Measurements from ENCODE around the gene RAB6A. TPM values are rescaled to one million over a fixed set of nuclear protein-coding genes. Genes with fewer than 3 reads are reported as not detected.

Gene RAB6A
- total and polyA plus RNA-seq, 10 of the 15 experiments (the other 5 are each of a cell fraction or from before 2014, with no cell fraction given), result 9.8 to 107 (median 34.1) TPM

DNA sequence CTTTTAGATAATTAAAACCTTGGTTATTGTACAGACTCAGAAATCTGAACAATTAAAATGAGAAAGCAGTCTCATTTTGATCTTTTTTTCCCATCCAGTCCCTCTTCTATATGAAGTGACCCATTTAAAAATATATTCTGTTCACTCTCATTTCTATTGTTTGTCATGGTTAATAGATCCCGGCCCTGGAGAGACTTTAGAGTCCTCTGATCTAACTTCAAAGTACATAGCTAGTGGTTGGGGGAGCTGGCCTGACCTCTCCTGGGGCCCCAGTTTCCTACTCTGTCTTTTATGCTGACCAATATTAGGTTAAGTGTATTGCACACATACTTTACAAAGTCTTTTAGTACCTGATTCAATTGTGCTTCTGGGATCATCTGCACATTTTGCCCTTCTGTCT, 40.3 kb upstream of the RAB6A start:
- no peak overlapping the region for H3K9ac ChIP-seq (ENCODE audit: control insufficient read depth, insufficient read depth, low read length)
- no peak overlapping the region for H3K4me2 ChIP-seq (ENCODE audit: control insufficient read depth, insufficient read depth)
- no peaks in the 10 kb centered on the region for H3K79me2 ChIP-seq (ENCODE audit: control insufficient read depth, insufficient read depth, low read length)
- H2AFZ ChIP-seq (ENCODE audit: control insufficient read depth, low read depth, low read length), result no peak overlapping the region
- ATAC-seq (no peak), DNase-seq (ENCODE audit: low read depth, low spot score) (no peak), FAIRE-seq (no peak)
- no TSS peak for BruUV-seq (replicated peaks)
- no peaks in the 10 kb centered on the region for H3K9me3 ChIP-seq (replicated peaks; ENCODE audit: control insufficient read depth, insufficient read depth, low read length)
- H4K20me1 ChIP-seq (ENCODE audit: control insufficient read depth, insufficient read depth), result no peaks in the 10 kb centered on the region
- no peaks in the 10 kb centered on the region for H3K4me1 ChIP-seq (ENCODE audit: control insufficient read depth, insufficient read depth, low read length)
- H3K27ac ChIP-seq (ENCODE audit: control insufficient read depth, insufficient read depth), result no peak overlapping the region
- in situ Hi-C loops (cut with MboI) (no loop called here), intact Hi-C loops (cut with micrococcal nuclease; ENCODE audit: unreplicated experiment) (no loop called here)
- peaks cover 0 to 1% of the 10 kb centered on the region in 2 experiments; a peak in 3 of 4 replicates for H3K36me3 ChIP-seq (ENCODE audit: control insufficient read depth in 2 of 2, insufficient read depth in 2 of 2, low read length in 1 of 2)
- ChIA-PET CTCF (no interaction called here), RAD21 (ENCODE audit: unreplicated experiment) (no interaction called here), POLR2A (interaction anchor here (0.7 kb wide), 2 partner anchors 97 to 382 kb away, joined by 4 to 6 read pairs; no protein-coding TSS in a partner anchor), SMC1A (ENCODE audit: uncharacterized antibody, unreplicated experiment) (no interaction called here)
- no peak overlapping the region for H3K4me3 ChIP-seq
- 95% methylated on average over 1 of the region's 1 CpG for WGBS (ENCODE audit: insufficient coverage, insufficient replicate concordance, low lambda C conversion rate, missing lambda C conversion rate)
- no peaks in the 10 kb centered on the region for H3K27me3 ChIP-seq (replicated peaks in 1 of 2; ENCODE audit: control insufficient read depth in 2 of 2, insufficient read depth in 2 of 2, low read length in 1 of 2)
- TF ChIP-seq DPF2 (IDR thresholded peaks at IDR 0.05), result no peak
- TF ChIP-seq ZNF622 (IDR thresholded peaks at IDR 0.05), result no peak
- no peak for TF ChIP-seq WRNIP1 (IDR thresholded peaks at IDR 0.05; ENCODE audit: borderline replicate concordance, low read depth, low read length)
- no peak for TF ChIP-seq IKZF1 (conservative IDR thresholded peaks at IDR 0.05)
- TF ChIP-seq SRF (IDR thresholded peaks at IDR 0.05; ENCODE audit: low read depth in 2 of 2, low read length in 2 of 2), result no peak
- TF ChIP-seq FOXM1 (IDR thresholded peaks at IDR 0.05; ENCODE audit: low read depth, low read length), result no peak
- no peak for TF ChIP-seq SMC3 (IDR thresholded peaks at IDR 0.05; ENCODE audit: borderline replicate concordance, low read length)
- TF ChIP-seq TCF3 (IDR thresholded peaks at IDR 0.05; ENCODE audit: borderline replicate concordance, insufficient read depth, low read depth, low read length), result no peak
- TF ChIP-seq SUPT20H (IDR thresholded peaks at IDR 0.05; ENCODE audit: borderline replicate concordance, control insufficient read depth, low read depth, low read length), result no peak
- TF ChIP-seq ZBED1 (IDR thresholded peaks at IDR 0.05; ENCODE audit: borderline replicate concordance), result no peak
- TF ChIP-seq, protein P1, sequence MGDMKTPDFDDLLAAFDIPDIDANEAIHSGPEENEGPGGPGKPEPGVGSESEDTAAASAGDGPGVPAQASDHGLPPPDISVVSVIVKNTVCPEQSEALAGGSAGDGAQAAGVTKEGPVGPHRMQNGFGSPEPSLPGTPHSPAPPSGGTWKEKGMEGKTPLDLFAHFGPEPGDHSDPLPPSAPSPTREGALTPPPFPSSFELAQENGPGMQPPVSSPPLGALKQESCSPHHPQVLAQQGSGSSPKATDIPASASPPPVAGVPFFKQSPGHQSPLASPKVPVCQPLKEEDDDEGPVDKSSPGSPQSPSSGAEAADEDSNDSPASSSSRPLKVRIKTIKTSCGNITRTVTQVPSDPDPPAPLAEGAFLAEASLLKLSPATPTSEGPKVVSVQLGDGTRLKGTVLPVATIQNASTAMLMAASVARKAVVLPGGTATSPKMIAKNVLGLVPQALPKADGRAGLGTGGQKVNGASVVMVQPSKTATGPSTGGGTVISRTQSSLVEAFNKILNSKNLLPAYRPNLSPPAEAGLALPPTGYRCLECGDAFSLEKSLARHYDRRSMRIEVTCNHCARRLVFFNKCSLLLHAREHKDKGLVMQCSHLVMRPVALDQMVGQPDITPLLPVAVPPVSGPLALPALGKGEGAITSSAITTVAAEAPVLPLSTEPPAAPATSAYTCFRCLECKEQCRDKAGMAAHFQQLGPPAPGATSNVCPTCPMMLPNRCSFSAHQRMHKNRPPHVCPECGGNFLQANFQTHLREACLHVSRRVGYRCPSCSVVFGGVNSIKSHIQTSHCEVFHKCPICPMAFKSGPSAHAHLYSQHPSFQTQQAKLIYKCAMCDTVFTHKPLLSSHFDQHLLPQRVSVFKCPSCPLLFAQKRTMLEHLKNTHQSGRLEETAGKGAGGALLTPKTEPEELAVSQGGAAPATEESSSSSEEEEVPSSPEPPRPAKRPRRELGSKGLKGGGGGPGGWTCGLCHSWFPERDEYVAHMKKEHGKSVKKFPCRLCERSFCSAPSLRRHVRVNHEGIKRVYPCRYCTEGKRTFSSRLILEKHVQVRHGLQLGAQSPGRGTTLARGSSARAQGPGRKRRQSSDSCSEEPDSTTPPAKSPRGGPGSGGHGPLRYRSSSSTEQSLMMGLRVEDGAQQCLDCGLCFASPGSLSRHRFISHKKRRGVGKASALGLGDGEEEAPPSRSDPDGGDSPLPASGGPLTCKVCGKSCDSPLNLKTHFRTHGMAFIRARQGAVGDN (IDR thresholded peaks at IDR 0.05), result no peak
- no peak for TF ChIP-seq NR2F1 (conservative IDR thresholded peaks at IDR 0.05)
- TF ChIP-seq, protein P2, sequence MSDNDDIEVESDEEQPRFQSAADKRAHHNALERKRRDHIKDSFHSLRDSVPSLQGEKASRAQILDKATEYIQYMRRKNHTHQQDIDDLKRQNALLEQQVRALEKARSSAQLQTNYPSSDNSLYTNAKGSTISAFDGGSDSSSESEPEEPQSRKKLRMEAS (IDR thresholded peaks at IDR 0.05; ENCODE audit: low read depth, low read length), result no peak
- no peak for TF ChIP-seq RBBP5 (conservative IDR thresholded peaks at IDR 0.05)
- no peak for TF ChIP-seq HDGF (IDR thresholded peaks at IDR 0.05)
- TF ChIP-seq, protein P3, sequence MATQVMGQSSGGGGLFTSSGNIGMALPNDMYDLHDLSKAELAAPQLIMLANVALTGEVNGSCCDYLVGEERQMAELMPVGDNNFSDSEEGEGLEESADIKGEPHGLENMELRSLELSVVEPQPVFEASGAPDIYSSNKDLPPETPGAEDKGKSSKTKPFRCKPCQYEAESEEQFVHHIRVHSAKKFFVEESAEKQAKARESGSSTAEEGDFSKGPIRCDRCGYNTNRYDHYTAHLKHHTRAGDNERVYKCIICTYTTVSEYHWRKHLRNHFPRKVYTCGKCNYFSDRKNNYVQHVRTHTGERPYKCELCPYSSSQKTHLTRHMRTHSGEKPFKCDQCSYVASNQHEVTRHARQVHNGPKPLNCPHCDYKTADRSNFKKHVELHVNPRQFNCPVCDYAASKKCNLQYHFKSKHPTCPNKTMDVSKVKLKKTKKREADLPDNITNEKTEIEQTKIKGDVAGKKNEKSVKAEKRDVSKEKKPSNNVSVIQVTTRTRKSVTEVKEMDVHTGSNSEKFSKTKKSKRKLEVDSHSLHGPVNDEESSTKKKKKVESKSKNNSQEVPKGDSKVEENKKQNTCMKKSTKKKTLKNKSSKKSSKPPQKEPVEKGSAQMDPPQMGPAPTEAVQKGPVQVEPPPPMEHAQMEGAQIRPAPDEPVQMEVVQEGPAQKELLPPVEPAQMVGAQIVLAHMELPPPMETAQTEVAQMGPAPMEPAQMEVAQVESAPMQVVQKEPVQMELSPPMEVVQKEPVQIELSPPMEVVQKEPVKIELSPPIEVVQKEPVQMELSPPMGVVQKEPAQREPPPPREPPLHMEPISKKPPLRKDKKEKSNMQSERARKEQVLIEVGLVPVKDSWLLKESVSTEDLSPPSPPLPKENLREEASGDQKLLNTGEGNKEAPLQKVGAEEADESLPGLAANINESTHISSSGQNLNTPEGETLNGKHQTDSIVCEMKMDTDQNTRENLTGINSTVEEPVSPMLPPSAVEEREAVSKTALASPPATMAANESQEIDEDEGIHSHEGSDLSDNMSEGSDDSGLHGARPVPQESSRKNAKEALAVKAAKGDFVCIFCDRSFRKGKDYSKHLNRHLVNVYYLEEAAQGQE (IDR thresholded peaks at IDR 0.05; ENCODE audit: low read depth, low read length), result no peak
- no peak for TF ChIP-seq STAT1 (conservative IDR thresholded peaks at IDR 0.05)
- TF ChIP-seq, protein P4, sequence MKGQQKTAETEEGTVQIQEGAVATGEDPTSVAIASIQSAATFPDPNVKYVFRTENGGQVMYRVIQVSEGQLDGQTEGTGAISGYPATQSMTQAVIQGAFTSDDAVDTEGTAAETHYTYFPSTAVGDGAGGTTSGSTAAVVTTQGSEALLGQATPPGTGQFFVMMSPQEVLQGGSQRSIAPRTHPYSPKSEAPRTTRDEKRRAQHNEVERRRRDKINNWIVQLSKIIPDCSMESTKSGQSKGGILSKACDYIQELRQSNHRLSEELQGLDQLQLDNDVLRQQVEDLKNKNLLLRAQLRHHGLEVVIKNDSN (IDR thresholded peaks at IDR 0.05; ENCODE audit: borderline replicate concordance, extremely low read length, insufficient read depth, low read depth, low read length), result no peak

All from GM12878 (cell line).